Muscle layer of duodenum (tissue), 2 donors: ENCODE results near the gene ABR.
A peak's percentile ranks its signal among the peaks of the same experiment; 100 is the strongest.
"Not testable (repeated sequence)": the region's sequence is repeated elsewhere in the genome, so short reads cannot be mapped to it uniquely, and the experiment has no call there.

ENCODE experiments used
- H3K27ac ChIP-seq: one replicate; pipeline ENCODE4 v1.7.0; 2013; ENCODE audit warnings: mild to moderate bottlenecking, low read length
- H3K27me3 ChIP-seq: one replicate; pipeline ENCODE4 v1.7.0; 2013; ENCODE audit warnings: low read depth, mild to moderate bottlenecking, control low read depth, low read length
- H3K36me3 ChIP-seq, 2 donors: one replicate each; pipeline ENCODE4 v1.7.0; 2013; ENCODE audit warnings: low read length in 2 of 2, control low read depth in 1 of 2, mild to moderate bottlenecking in 1 of 2; ENCODE audit not compliant: insufficient read depth in 2 of 2, control insufficient read depth in 1 of 2
- H3K4me1 ChIP-seq, 2 donors: one replicate each; pipeline ENCODE4 v1.7.0; 2013; ENCODE audit warnings: low read length in 2 of 2, mild to moderate bottlenecking in 2 of 2, control low read depth in 1 of 2, moderate library complexity in 1 of 2; ENCODE audit not compliant: insufficient read depth in 2 of 2, control insufficient read depth in 1 of 2
- H3K4me3 ChIP-seq, 2 donors: one replicate each; pipeline ENCODE4 v1.7.0; 2013; ENCODE audit warnings: low read length in 2 of 2, low read depth in 1 of 2, mild to moderate bottlenecking in 1 of 2
- H3K9me3 ChIP-seq, 2 donors: one replicate each; pipeline ENCODE4 v1.7.0; 2013; ENCODE audit warnings: low read length in 2 of 2, control low read depth in 1 of 2, mild to moderate bottlenecking in 1 of 2; ENCODE audit not compliant: control insufficient read depth in 1 of 2
- donor health status: healthy.

ABR gene

DNA sequence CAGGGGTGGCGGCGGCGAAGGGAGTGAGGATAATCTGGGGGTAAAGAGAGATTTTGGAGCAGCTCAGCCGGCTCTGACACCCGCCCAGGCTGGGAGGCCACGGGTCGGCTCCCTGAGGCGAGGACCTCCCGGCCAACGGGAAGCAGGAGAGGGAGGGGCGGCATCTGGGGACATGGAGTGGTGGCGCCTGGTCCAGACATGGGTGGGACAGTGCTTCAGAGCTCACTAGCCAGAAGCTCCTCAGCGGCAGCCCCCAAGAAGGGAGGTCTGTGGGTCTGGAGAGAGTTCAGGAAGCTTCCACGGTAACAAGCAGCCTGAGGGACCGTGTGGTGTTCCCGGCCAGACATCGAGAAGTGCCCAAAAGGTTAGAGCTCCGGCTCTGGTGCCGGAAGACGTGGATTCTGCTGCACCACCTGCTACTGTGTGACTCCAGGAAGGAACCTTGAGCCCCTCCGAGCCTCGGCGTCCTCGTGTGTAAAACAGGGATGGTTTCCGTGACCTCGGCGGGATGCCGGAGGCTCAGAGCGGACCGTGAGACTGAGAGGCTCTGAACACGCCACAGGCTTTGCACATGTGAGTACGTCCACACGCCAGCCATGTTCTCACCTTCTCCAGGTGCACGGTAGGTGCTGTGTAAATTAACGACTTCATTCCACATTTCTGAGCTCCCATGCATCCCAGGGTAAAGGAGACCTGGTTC, 126.0 kb downstream of the ABR start:
- Histone ChIP-seq H3K9me3 (no peaks in the 10 kb centered on the region), H3K4me1 (peaks cover 0 to 4% of the 10 kb centered on the region in 2 donors), H3K27me3 (no peaks in the 10 kb centered on the region), H3K4me3 (no peak overlapping the region), H3K27ac (no peak overlapping the region), H3K36me3 (peaks cover 32 to 34% of the 10 kb centered on the region in 2 donors)

DNA sequence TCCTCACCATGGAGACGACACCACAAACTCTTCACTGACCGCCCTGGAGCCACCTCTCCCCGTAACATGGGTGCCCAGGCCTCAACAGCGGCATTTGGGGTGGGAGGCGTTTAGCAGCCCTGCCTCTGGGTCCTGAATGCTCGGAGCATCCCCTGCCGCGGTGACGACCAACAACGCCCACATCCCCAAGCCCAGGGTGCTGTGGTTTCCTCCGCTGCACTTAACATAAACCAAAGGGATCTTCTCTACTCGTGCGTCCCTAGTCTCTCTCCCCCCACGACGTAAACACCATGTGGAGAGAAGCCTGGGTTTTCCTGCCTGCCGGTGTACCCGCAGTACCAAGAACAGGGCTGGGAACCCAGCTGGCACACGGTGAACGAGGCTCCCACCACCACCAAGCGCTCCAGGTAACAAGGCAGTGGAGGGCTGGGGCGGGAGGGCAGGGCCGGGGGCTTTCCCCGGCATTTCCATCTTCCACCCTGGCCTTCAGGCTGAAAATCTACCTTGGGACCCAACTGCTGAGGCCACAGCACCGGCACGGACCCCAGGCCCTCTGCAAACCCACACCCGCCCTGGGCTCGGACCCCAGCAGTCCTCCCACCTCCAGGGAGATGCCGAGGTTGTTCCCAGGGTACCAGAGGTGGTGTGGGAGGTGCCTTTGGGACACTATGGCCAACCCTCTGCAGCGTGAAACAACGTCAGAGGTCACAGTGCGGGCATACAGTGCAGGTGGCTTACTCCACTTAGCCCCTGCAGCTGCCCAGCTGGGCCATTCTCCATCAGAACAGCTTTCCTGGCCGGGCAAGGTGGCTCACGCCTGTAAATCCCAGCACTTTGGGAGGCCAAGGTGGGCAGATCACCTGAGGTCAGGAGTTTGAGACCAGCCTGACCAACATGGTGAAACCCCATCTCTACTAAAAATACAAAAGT, 128.5 kb downstream of the ABR start:
- Histone ChIP-seq H3K9me3 (no peaks in the 10 kb centered on the region), H3K4me3 (no peak overlapping the region), H3K27me3 (no peaks in the 10 kb centered on the region), H3K36me3 (peaks cover 14 to 20% of the 10 kb centered on the region in 2 donors), H3K4me1 (peaks cover 0 to 19% of the 10 kb centered on the region in 2 donors), H3K27ac (no peak overlapping the region)

DNA sequence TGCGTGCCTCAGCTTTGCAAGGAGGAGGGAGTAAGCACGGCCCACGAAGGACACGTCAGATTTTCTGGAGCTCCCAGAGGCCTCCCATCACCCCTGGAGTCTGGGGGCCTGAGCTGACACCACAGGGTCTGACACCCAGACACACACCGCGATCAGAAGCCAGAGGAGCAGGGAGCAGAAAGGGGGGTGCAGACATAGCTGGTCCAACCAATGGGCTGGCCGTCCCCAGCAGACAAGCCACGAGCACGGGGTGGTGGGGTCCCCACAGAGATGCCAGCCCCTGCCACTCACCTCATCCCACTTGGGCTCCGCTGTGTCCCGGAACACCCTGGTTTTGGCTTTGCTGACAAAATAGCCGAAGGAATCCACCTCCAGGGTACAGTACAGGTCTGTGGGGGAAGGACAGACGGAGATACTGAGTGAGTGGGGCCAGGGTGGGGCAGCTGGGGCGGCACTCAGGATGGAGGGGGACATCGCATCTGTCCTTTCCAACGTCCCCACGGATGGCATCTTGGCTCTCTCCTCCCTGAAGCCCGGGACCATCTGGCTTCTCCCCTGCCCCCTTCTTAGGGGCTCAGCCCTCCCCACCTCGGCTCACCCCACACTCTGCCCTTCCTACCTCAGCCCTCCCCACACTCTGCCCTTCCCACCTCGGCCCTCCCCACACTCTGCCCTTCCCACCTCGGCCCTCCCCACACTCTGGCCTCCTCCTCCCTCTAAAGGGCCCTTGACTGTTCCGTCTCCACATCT, 129.4 kb downstream of the ABR start:
- Histone ChIP-seq H3K27ac (no peak overlapping the region), H3K36me3 (peaks cover 14 to 19% of the 10 kb centered on the region in 2 donors), H3K4me1 (peaks cover 0 to 15% of the 10 kb centered on the region in 2 donors)

DNA sequence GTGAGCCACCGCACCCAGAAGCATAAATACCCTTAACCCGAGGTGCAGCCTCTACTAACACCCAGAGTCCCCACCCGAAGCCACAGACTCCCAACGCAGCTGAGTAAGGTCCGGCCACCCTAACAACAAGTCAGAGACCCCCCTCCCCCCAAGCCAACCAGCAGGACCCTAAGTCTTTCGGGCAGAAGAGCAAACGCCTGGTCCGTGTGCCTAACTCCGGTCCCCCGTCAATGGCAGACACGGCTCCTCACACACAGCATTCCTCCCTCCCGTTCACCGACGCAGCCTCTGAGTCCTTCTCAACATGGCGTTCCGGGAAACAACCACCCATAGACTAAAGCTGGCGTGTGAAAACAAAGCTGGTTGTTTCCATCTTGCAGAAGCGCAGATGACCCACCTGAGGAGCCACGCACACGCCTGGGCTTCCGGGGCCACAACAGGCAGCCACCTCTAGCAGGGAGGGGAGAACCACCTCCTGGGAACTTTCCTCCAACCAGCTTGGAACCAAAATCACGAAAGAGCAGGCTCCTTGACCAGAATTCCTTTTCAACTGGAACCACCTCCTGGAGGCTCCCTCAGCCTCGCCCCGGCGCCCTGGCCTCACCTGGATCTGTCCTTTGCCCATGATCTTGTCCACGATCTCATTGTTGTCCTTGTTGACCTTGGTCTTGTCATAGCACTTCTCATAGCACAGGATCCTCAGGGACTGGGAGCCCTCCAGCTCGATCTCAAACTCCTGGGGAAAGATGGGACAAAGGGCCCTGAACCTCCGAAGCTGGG, 130.1 kb downstream of the ABR start:
- no peak overlapping the region for H3K27ac ChIP-seq
- no peaks in the 10 kb centered on the region for H3K27me3 ChIP-seq
- H3K9me3 ChIP-seq = no peaks in the 10 kb centered on the region
- H3K4me1 ChIP-seq = peaks cover 0 to 19% of the 10 kb centered on the region in 2 donors
- H3K36me3 ChIP-seq = peaks cover 10 to 16% of the 10 kb centered on the region in 2 donors
- H3K4me3 ChIP-seq = no peak overlapping the region

More for the DNA sequence above, 129.4 kb downstream of the ABR start:
- no peaks in the 10 kb centered on the region for H3K27me3 ChIP-seq
- H3K4me3 ChIP-seq = no peak overlapping the region
- no peaks in the 10 kb centered on the region for H3K9me3 ChIP-seq

DNA sequence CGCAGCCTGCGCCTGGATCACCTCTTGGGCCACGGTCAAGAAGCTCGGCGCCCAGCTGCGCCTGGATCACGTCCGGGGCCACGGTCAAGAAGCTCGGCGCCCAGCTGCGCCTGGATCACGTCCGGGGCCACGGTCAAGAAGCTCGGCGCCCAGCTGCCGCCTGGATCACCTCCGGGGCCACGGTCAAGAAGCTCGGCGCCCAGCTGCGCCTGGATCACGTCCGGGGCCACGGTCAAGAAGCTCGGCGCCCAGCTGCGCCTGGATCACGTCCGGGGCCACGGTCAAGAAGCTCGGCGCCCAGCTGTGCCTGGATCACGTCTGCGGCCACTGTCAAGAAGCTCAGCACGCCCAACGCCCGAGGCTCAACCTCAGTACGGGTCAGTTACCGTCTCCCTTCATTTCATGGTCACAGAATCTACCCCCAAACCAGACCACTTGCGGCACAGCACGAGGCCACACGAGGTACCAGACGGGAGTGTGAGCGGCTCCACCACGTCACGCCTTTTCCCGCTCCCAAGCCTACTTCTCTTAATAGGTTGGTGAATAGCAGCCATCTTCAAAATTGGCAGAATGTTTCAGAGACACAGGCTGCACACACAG, 131.2 kb downstream of the ABR start:
- not testable (repeated sequence) for H3K27me3 ChIP-seq, H3K27ac ChIP-seq, H3K9me3 ChIP-seq, H3K4me3 ChIP-seq, H3K36me3 ChIP-seq
- H3K4me1 ChIP-seq = peaks cover 0 to 28% of the 10 kb centered on the region in 2 donors

DNA sequence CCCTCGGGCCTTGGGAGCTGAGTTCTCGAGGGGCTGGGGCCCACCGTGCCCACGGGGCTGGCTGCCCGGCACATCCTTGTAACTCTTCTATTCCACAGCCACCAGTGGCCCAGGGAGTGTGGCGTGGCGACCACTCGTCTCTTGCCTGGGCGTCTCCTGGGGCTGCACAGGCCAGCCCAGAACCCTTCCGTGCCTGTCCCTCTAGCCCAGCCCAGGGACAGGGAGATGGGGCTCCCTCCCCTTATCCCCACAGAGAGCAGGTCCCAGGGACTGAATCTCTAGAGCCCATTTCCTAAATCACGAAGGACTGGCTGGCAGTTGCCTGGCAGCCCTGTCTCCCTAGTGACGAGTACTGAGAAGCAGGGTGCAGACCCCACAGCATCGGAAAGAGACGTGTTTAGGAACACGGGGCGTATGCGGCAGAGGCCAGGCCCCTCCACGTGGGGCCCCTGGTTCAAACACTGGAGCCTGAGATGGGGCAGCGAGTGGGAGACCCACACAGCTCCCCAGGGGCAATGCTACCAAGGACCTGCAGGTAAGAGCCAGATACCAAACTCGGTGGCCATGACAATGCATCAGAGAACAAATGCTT, 131.8 kb downstream of the ABR start:
- no peaks in the 10 kb centered on the region for H3K27me3 ChIP-seq
- H3K4me1 ChIP-seq = peaks cover 0 to 34% of the 10 kb centered on the region in 2 donors
- no peak overlapping the region for H3K4me3 ChIP-seq
- peaks cover 5 to 6% of the 10 kb centered on the region in 2 donors for H3K36me3 ChIP-seq
- H3K27ac ChIP-seq = no peak overlapping the region
- H3K9me3 ChIP-seq = no peaks in the 10 kb centered on the region

DNA sequence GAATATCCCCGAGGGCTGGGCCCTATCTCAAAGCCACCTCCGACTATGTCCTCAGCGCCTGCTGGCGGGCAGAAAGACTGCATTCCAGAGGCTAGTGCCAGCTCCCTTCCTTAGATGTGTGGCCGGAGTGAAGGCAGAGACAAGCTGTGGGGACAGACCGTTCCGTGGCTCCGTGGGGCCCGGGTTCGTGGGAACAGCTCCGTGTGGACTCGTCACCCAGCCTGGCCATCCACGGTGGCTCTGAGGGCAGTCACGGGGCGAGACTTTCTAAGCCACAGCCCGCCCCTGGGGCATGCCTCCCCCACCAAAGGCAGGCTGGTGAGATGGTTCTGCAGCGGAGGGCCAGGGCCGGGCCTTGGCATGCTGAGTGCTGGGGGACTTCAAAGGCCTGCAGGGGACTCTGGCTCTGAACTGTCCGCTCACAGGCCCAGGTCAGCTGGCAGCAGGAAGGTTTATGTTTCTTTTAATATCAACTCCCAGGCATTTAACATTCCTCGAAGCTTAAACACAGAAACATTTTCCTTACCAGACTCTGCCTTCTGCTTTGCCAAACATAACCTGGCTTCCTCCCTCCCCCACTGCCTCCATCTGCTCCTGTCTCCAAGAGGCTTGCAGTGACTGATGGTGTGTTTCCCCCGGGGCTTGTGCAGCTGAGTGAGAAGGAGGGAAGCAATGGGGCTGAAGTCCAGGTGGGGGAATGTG, 132.5 kb downstream of the ABR start:
- H3K27me3 ChIP-seq = no peaks in the 10 kb centered on the region
- H3K9me3 ChIP-seq = no peaks in the 10 kb centered on the region
- H3K27ac ChIP-seq = peak overlapping the region; percentile 39
- peaks cover 7 to 12% of the 10 kb centered on the region in 2 donors for H3K36me3 ChIP-seq
- no peak overlapping the region for H3K4me3 ChIP-seq
- peaks cover 0 to 37% of the 10 kb centered on the region in 2 donors for H3K4me1 ChIP-seq

DNA sequence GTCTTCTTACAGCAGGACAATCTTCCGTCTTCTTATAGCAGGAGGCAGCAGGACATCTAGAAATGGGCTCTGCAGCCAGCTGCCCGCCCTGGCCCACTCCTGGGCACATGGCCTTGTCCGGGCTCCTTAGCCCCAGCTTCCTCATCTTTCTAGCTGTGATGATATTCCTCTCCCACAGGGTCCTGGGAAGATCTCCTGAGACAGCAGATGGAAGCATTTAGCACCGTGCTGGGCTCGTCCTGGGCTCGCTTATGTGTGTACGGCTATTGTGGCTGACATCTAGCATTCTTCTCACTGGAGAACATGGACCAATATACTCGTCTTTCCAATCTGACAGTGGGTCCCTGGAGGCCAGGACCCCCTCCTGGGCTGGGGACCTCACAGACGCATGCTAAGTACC, 134.3 kb downstream of the ABR start:
- Histone ChIP-seq H3K4me1 (peaks cover 0 to 38% of the 10 kb centered on the region in 2 donors), H3K27me3 (no peaks in the 10 kb centered on the region), H3K4me3 (no peak overlapping the region), H3K27ac (no peak overlapping the region), H3K36me3 (peaks cover 8 to 12% of the 10 kb centered on the region in 2 donors), H3K9me3 (no peaks in the 10 kb centered on the region)

DNA sequence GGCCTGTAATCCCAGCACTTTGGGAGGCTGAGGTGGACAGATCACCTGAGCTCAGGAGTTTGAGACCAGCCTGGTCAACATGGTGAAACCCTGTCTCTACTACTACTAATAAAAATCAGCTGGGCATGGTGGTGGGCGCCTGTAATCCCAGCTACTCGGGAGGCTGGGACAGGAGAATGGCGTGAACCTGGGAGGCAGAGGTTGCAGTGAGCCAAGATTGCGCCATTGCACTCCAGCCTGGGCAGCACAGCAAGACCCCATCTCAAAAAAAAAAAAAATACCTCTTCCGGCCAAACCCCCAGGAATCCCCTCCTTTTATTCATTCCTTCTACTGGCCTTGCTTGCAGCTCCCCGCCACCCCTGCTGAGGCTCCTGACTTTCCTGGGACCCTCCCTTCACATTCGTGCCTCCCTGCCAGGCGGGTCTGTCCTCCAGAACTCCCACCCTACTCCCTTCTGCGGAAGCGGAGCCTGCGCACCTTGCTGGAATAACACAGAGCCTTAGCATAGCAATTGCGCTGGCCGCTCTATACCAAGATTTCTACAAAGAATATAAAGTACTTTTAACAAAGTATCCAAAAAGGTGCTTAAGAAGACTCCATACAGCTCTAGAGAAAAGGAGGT, 135.3 kb downstream of the ABR start:
- H3K27ac ChIP-seq, H3K9me3 ChIP-seq, H3K4me3 ChIP-seq, H3K36me3 ChIP-seq, H3K27me3 ChIP-seq: not testable (repeated sequence)
- peaks cover 0 to 48% of the 10 kb centered on the region in 2 donors for H3K4me1 ChIP-seq
